ENCODE measurements around the gene PPP1R3E. TPM values are rescaled to one million over a fixed set of nuclear protein-coding genes. Genes with fewer than 3 reads are reported as not detected.

PPP1R3E gene
- total RNA-seq, 1 donor from 2014 or later: 19.2 TPM

GRCh38 chr14:23296012-23296777 lies 6.5 kb downstream of the PPP1R3E start:
- peaks cover 19% of the 10 kb centered on the region for H3K4me1 Mint-ChIP-seq (ENCODE audit: unreplicated experiment)
- no peaks in the 10 kb centered on the region for H3K36me3 Mint-ChIP-seq (ENCODE audit: unreplicated experiment)
- no peaks in the 10 kb centered on the region for H3K9me3 Mint-ChIP-seq (ENCODE audit: unreplicated experiment)
- H3K4me3 Mint-ChIP-seq (ENCODE audit: unreplicated experiment): no peak overlapping the region
- no peak for DNase-seq (ENCODE audit: extremely low spot score, unreplicated experiment)
- no peak for TF ChIP-seq CTCF (IDR thresholded peaks at IDR 0.05)
- H3K27ac Mint-ChIP-seq (ENCODE audit: unreplicated experiment): no peak overlapping the region
- peaks cover 18% of the 10 kb centered on the region for H3K27me3 Mint-ChIP-seq (ENCODE audit: unreplicated experiment)

GRCh38 chr14:23294734-23295561 lies 7.7 kb downstream of the PPP1R3E start:
- Mint-ChIP-seq H3K36me3 (ENCODE audit: unreplicated experiment) (no peaks in the 10 kb centered on the region), H3K27me3 (ENCODE audit: unreplicated experiment) (peaks cover 21% of the 10 kb centered on the region), H3K9me3 (ENCODE audit: unreplicated experiment) (no peaks in the 10 kb centered on the region), H3K27ac (ENCODE audit: unreplicated experiment) (no peak overlapping the region), H3K4me3 (ENCODE audit: unreplicated experiment) (no peak overlapping the region), H3K4me1 (ENCODE audit: unreplicated experiment) (peaks cover 13% of the 10 kb centered on the region)
- TF ChIP-seq CTCF (IDR thresholded peaks at IDR 0.05): peak; percentile 84
- no peak for DNase-seq (ENCODE audit: extremely low spot score, unreplicated experiment)

- peaks cover 14% of the 10 kb centered on the region for H3K4me1 Mint-ChIP-seq (ENCODE audit: unreplicated experiment)
Observed at GRCh38 chr14:23286902-23287479, 15.7 kb downstream of the PPP1R3E start.

GRCh38 chr14:23286020-23286901 lies 16.4 kb downstream of the PPP1R3E start, which contains the start of gene HOMEZ:
Gene HOMEZ (minus strand): TSS chr14:23286132. CDS start chr14:23285952, 180 bp downstream.
- peak within 1 kb of the TSS; percentile 97 for H3K27ac Mint-ChIP-seq (ENCODE audit: unreplicated experiment)
- no peaks in the 10 kb centered on the region for H3K9me3 Mint-ChIP-seq (ENCODE audit: unreplicated experiment)
- peak; percentile 26 for TF ChIP-seq CTCF (IDR thresholded peaks at IDR 0.05)
- peak; percentile 99 for DNase-seq (ENCODE audit: extremely low spot score, unreplicated experiment)
- H3K4me1 Mint-ChIP-seq (ENCODE audit: unreplicated experiment): peaks cover 14% of the 10 kb centered on the region
- H3K27me3 Mint-ChIP-seq (ENCODE audit: unreplicated experiment): peaks cover 17% of the 10 kb centered on the region
- H3K36me3 Mint-ChIP-seq (ENCODE audit: unreplicated experiment): no peaks in the 10 kb centered on the region
- H3K4me3 Mint-ChIP-seq (ENCODE audit: unreplicated experiment): peak within 1 kb of the TSS; percentile 92

More at GRCh38 chr14:23286902-23287479, 15.7 kb downstream of the PPP1R3E start:
- Mint-ChIP-seq H3K9me3 (ENCODE audit: unreplicated experiment) (no peaks in the 10 kb centered on the region), H3K27me3 (ENCODE audit: unreplicated experiment) (peaks cover 24% of the 10 kb centered on the region), H3K36me3 (ENCODE audit: unreplicated experiment) (no peaks in the 10 kb centered on the region), H3K4me3 (ENCODE audit: unreplicated experiment) (peak overlapping the region; percentile 92), H3K27ac (ENCODE audit: unreplicated experiment) (peak overlapping the region; percentile 97)
- TF ChIP-seq CTCF (IDR thresholded peaks at IDR 0.05): no peak
- no peak for DNase-seq (ENCODE audit: extremely low spot score, unreplicated experiment)

All from osteocyte (in vitro differentiated cells).